ENCODE results near the gene FBL. TPM values are rescaled to one million over a fixed set of nuclear protein-coding genes. Genes with fewer than 3 reads are reported as not detected.

The FBL gene
- total and polyA plus RNA-seq, 2 of the 8 experiments (the other 6 are each of a cell fraction or from before 2014, with no cell fraction given): 790 to 1,361 TPM

DNA sequence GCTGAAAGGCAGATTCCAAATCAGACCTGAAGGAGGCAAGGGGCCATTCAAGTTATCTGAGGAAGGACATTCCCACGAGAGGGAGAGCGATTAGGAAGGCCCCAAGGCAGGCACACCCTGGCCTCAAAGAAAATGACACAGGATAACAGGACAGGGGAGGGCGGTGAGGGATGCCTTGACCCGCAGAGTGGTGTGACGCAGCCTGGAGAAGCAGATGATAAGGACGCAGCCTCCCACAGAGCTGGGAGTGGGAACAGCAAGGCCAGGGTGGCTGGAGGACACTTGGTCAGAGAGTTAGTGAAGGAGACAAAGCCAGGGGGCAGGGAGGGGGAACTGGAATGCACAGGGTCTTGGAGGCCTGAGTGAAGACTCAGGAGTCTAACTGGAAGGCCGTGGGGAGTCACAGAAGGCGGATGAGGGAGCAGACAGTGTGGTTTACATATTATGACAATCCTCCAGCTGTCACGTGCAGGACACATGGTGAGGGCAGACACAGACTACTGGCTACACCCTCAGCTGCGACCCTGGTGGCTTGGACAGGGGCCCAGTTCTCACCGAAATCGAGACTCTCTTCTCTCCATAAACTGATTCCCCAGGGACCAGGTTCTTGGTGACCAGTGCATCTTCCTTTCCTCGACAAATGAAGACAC, 6.4 kb downstream of the FBL start (continued):
- TF ChIP-seq USF2 (IDR thresholded peaks at IDR 0.05; ENCODE audit: low read length) (no peak), ZNF274 (IDR thresholded peaks at IDR 0.05; ENCODE audit: borderline replicate concordance, extremely low read depth, low read length) (no peak)
